ENCODE data around the gene ASB2.

DNA sequence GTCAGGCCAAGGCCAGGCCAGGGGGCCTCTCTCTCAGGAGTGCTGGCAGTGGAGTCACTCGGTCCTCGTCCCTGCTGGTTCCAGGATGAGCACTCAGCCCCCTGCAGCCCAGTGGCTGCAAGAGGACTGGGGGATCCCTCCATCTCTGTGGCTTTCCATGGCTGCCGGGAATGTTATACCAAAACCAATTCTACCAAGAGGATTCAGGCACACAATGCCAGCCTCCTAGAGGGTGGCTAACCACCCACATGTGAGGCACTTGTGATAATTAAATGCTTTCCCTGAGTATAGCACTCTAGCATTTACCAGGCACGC, 21.9 kb downstream of the ASB2 start:
- TF ChIP-seq, protein P1, sequence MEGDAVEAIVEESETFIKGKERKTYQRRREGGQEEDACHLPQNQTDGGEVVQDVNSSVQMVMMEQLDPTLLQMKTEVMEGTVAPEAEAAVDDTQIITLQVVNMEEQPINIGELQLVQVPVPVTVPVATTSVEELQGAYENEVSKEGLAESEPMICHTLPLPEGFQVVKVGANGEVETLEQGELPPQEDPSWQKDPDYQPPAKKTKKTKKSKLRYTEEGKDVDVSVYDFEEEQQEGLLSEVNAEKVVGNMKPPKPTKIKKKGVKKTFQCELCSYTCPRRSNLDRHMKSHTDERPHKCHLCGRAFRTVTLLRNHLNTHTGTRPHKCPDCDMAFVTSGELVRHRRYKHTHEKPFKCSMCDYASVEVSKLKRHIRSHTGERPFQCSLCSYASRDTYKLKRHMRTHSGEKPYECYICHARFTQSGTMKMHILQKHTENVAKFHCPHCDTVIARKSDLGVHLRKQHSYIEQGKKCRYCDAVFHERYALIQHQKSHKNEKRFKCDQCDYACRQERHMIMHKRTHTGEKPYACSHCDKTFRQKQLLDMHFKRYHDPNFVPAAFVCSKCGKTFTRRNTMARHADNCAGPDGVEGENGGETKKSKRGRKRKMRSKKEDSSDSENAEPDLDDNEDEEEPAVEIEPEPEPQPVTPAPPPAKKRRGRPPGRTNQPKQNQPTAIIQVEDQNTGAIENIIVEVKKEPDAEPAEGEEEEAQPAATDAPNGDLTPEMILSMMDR (conservative IDR thresholded peaks at IDR 0.05; ENCODE audit: low read depth, low read length): no peak
- no peak for TF ChIP-seq EZH2 (IDR thresholded peaks at IDR 0.05; ENCODE audit: borderline replicate concordance, low read depth, low read length, poor library complexity, severe bottlenecking)

Measured in A673 (cell line).